Measurements from ENCODE around the gene AP3D1.

Gene AP3D1

GRCh38 chr19:2190848-2191455 is 39.6 kb upstream of the AP3D1 start:
- TF ChIP-seq CTCF (conservative IDR thresholded peaks at IDR 0.05; ENCODE audit: low read depth, low read length), result no peak
- H3K27me3 ChIP-seq (ENCODE audit: insufficient read depth, low read depth), result no peaks in the 10 kb centered on the region
- H3K36me3 ChIP-seq (ENCODE audit: insufficient read depth), result peaks cover 3% of the 10 kb centered on the region; the same call in 1 of the 2 replicates
- H4K20me1 ChIP-seq (ENCODE audit: insufficient read depth), result no peaks in the 10 kb centered on the region
- no peak overlapping the region for H3K27ac ChIP-seq
- no peak overlapping the region for H2AFZ ChIP-seq (ENCODE audit: low read depth)
- H3K4me2 ChIP-seq, result no peak overlapping the region
- H3K79me2 ChIP-seq (ENCODE audit: insufficient read depth, low read depth), result peaks cover 4% of the 10 kb centered on the region; the same call in 1 of the 2 replicates
- no peak overlapping the region for H3K9ac ChIP-seq
- H3K4me1 ChIP-seq (ENCODE audit: low read depth, poor library complexity, severe bottlenecking), result no peaks in the 10 kb centered on the region
- H3K4me3 ChIP-seq (IDR thresholded peaks at IDR 0.05; ENCODE audit: insufficient read depth, low read depth, low read length), result no peak overlapping the region

DNA sequence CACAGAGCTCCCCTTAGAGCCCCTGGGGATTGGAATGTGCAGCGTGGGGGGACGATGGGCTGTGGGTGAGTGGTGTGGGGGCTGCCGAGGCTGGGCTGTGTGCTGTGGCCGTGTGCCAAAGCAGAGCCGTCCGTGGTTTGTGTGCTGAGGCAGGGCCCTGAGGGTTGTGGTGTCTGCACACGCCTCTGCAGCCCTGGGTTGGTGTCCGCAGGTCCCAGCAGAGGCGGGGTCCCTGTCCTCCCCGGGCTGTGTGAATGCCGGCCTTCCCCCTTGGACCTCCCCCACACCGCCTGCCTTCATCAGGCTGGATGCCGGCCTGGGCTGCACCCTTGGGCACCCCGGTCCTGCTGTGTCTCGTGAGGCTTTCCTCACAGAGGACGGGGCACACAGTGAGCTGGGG is 38.5 kb upstream of the AP3D1 start:
- Histone ChIP-seq H3K27ac (no peak overlapping the region), H3K36me3 (ENCODE audit: insufficient read depth) (peaks cover 3% of the 10 kb centered on the region; the same call in 1 of the 2 replicates), H4K20me1 (ENCODE audit: insufficient read depth) (no peaks in the 10 kb centered on the region), H3K27me3 (ENCODE audit: insufficient read depth, low read depth) (no peaks in the 10 kb centered on the region), H3K9ac (no peak overlapping the region), H2AFZ (ENCODE audit: low read depth) (no peak overlapping the region), H3K79me2 (ENCODE audit: insufficient read depth, low read depth) (peaks cover 14% of the 10 kb centered on the region; the same call in 1 of the 2 replicates), H3K4me2 (no peak overlapping the region), H3K4me3 (IDR thresholded peaks at IDR 0.05; ENCODE audit: insufficient read depth, low read depth, low read length) (no peak overlapping the region), H3K4me1 (ENCODE audit: low read depth, poor library complexity, severe bottlenecking) (no peaks in the 10 kb centered on the region)
- TF ChIP-seq CTCF (conservative IDR thresholded peaks at IDR 0.05; ENCODE audit: low read depth, low read length), result no peak

DNA sequence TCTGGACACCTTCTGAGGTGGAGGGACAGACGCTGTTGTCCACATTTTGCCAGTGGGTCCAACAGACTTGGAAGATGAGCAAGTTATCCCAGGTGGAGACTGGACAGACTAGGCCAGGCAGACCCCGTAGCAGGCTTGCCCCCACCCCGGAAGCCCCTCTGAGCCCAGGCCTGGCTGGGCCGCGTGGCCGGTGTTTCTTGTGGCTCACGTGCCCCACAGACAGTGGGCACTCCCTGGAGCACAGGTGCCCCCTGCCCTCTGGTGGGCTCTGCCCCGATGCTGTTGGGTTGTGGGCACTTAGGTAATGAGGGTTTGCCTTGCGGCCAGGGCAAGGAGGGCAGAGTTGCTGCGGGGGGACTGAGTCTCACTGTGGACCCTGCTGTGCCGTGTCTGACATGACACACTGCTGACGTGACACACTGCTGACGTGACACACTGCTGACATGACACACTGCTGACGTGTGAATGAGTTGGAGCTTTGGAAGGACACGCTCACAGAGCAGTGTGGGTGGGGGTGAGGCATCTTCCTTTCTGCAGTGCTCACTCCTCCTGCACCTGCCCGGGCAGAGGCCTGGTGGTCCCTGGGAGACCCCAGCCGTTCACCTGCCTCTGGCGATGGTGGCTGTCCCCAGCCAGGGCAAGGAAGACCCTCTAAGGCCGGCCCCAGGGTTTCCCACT is 37.5 kb upstream of the AP3D1 start:
- Histone ChIP-seq H3K27me3 (ENCODE audit: insufficient read depth, low read depth) (no peaks in the 10 kb centered on the region), H3K79me2 (ENCODE audit: insufficient read depth, low read depth) (peaks cover 22% of the 10 kb centered on the region; the same call in 1 of the 2 replicates), H3K4me1 (ENCODE audit: low read depth, poor library complexity, severe bottlenecking) (no peaks in the 10 kb centered on the region), H3K36me3 (ENCODE audit: insufficient read depth) (peaks cover 3% of the 10 kb centered on the region; the same call in 1 of the 2 replicates), H3K4me2 (no peak overlapping the region), H4K20me1 (ENCODE audit: insufficient read depth) (no peaks in the 10 kb centered on the region), H2AFZ (ENCODE audit: low read depth) (no peak overlapping the region), H3K9ac (no peak overlapping the region), H3K27ac (no peak overlapping the region), H3K4me3 (IDR thresholded peaks at IDR 0.05; ENCODE audit: insufficient read depth, low read depth, low read length) (no peak overlapping the region)
- TF ChIP-seq CTCF (conservative IDR thresholded peaks at IDR 0.05; ENCODE audit: low read depth, low read length), result no peak

GRCh38 chr19:2187159-2187558 is 35.8 kb upstream of the AP3D1 start:
- H3K79me2 ChIP-seq (ENCODE audit: insufficient read depth, low read depth), result peaks cover 27% of the 10 kb centered on the region; the same call in 1 of the 2 replicates
- H3K4me1 ChIP-seq (ENCODE audit: low read depth, poor library complexity, severe bottlenecking), result no peaks in the 10 kb centered on the region
- H3K4me2 ChIP-seq, result no peak overlapping the region
- no peak for TF ChIP-seq CTCF (conservative IDR thresholded peaks at IDR 0.05; ENCODE audit: low read depth, low read length)
- no peak overlapping the region for H3K27ac ChIP-seq
- no peak overlapping the region for H3K9ac ChIP-seq
- H3K27me3 ChIP-seq (ENCODE audit: insufficient read depth, low read depth), result no peaks in the 10 kb centered on the region
- H3K36me3 ChIP-seq (ENCODE audit: insufficient read depth), result peaks cover 3% of the 10 kb centered on the region; the same call in 1 of the 2 replicates
- no peak overlapping the region for H3K4me3 ChIP-seq (IDR thresholded peaks at IDR 0.05; ENCODE audit: insufficient read depth, low read depth, low read length)
- no peaks in the 10 kb centered on the region for H4K20me1 ChIP-seq (ENCODE audit: insufficient read depth)
- no peak overlapping the region for H2AFZ ChIP-seq (ENCODE audit: low read depth)
